GM21825 (cell line): ENCODE results near the gene AKR1C4.
"Not testable (repeated sequence)": the region's sequence is repeated elsewhere in the genome, so short reads cannot be mapped to it uniquely, and the experiment has no call there.

Experiments
- ATAC-seq: cut with Tn5 transposase; IDR thresholded peaks from one replicate; pipeline ENCODE4 v1.9.1; 2021; ENCODE audit warnings: mild to moderate bottlenecking, moderate library complexity; ENCODE audit not compliant: unreplicated experiment

AKR1C4 gene

GRCh38 chr10:5199398-5199797, 2.8 kb downstream of the AKR1C4 start:
- no peak for ATAC-seq

GRCh38 chr10:5206799-5207198, 10.2 kb downstream of the AKR1C4 start:
- ATAC-seq, result no peak

- ATAC-seq, result not testable (repeated sequence)
These were observed 13.1 kb downstream of the AKR1C4 start for GRCh38 chr10:5209776-5210175.

- not testable (repeated sequence) for ATAC-seq
These were observed 13.6 kb downstream of the AKR1C4 start for GRCh38 chr10:5210261-5210660.

GRCh38 chr10:5211696-5212536, 15.3 kb downstream of the AKR1C4 start:
- no peak for ATAC-seq

GRCh38 chr10:5216801-5217200, 20.2 kb downstream of the AKR1C4 start:
- ATAC-seq, result no peak

GRCh38 chr10:5219262-5219661, 22.6 kb downstream of the AKR1C4 start:
- no peak for ATAC-seq

GRCh38 chr10:5222942-5223341, 26.3 kb downstream of the AKR1C4 start:
- ATAC-seq, result not testable (repeated sequence)

GRCh38 chr10:5229019-5229418, 32.4 kb downstream of the AKR1C4 start:
- no peak for ATAC-seq

- no peak for ATAC-seq
These were observed 36.7 kb downstream of the AKR1C4 start for GRCh38 chr10:5233324-5233723.

- ATAC-seq, result no peak
These were observed 37.6 kb downstream of the AKR1C4 start for GRCh38 chr10:5234106-5234860.

GRCh38 chr10:5237541-5237940, 40.9 kb downstream of the AKR1C4 start:
- ATAC-seq, result not testable (repeated sequence)

- no peak for ATAC-seq
These were observed 45.9 kb downstream of the AKR1C4 start for GRCh38 chr10:5242585-5242984.

- ATAC-seq, result no peak
These were observed 46.9 kb downstream of the AKR1C4 start for GRCh38 chr10:5243521-5243987.

- ATAC-seq, result no peak
These were observed 55.8 kb downstream of the AKR1C4 start for GRCh38 chr10:5252177-5253037.

- ATAC-seq, result no peak
These were observed 57.9 kb downstream of the AKR1C4 start for GRCh38 chr10:5254488-5254887.

GRCh38 chr10:5257768-5258167, 61.1 kb downstream of the AKR1C4 start:
- not testable (repeated sequence) for ATAC-seq

- ATAC-seq, result no peak
These were observed 62.7 kb downstream of the AKR1C4 start for GRCh38 chr10:5259132-5259951.

GRCh38 chr10:5259952-5260578, 63.4 kb downstream of the AKR1C4 start:
- no peak for ATAC-seq

GRCh38 chr10:5260828-5261227, 64.2 kb downstream of the AKR1C4 start:
- no peak for ATAC-seq
